GM13977 (cell line): ENCODE data around the gene ATAD3B.

ENCODE experiments used
- DNase-seq: peaks from one replicate; pipeline ENCODE4 v3.0.0; 2012; ENCODE audit warnings: low spot score
- in situ Hi-C: fragments of 300-500 bp; cut with MboI; formaldehyde crosslinking; loops from one replicate; pipeline ENCODE4 v1.12.0; 2022; ENCODE audit warnings: low sequenced_read_pairs, low pct_unique_long_range_greater_than_20kb, mixed read lengths, inconsistent platforms; ENCODE audit not compliant: unreplicated experiment
- TF ChIP-seq, protein P1 (sequence below): IDR thresholded peaks from 2 replicates; pipeline ENCODE4 v1.5.1; 2012; ENCODE audit warnings: mild to moderate bottlenecking, control low read depth; ENCODE audit not compliant: insufficient read depth; ENCODE audit errors: extremely low read depth, missing control alignments

Gene ATAD3B

DNA sequence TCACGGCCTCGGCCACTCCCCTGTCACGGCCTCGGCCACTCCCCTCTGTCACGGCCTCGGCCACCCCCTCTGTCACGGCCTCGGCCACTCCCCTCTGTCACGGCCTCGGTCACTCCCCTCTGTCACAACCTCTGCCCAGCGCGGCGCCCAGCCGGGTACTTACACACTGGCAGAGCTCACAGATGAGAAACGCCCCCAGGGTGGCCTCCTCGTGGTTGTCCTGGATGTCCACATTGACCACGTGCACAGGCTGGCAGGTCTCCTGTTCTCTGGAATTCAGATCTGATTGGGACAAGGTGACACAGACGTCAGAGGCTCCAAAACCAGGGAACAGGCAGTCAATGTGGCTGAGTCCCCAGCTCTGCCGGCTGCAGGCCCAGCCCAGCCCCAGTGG, 72.1 kb downstream of the ATAD3B start:
- in situ Hi-C loops, result no loop called here
- TF ChIP-seq, protein P1, sequence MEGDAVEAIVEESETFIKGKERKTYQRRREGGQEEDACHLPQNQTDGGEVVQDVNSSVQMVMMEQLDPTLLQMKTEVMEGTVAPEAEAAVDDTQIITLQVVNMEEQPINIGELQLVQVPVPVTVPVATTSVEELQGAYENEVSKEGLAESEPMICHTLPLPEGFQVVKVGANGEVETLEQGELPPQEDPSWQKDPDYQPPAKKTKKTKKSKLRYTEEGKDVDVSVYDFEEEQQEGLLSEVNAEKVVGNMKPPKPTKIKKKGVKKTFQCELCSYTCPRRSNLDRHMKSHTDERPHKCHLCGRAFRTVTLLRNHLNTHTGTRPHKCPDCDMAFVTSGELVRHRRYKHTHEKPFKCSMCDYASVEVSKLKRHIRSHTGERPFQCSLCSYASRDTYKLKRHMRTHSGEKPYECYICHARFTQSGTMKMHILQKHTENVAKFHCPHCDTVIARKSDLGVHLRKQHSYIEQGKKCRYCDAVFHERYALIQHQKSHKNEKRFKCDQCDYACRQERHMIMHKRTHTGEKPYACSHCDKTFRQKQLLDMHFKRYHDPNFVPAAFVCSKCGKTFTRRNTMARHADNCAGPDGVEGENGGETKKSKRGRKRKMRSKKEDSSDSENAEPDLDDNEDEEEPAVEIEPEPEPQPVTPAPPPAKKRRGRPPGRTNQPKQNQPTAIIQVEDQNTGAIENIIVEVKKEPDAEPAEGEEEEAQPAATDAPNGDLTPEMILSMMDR, result no peak
- no peak for DNase-seq

DNA sequence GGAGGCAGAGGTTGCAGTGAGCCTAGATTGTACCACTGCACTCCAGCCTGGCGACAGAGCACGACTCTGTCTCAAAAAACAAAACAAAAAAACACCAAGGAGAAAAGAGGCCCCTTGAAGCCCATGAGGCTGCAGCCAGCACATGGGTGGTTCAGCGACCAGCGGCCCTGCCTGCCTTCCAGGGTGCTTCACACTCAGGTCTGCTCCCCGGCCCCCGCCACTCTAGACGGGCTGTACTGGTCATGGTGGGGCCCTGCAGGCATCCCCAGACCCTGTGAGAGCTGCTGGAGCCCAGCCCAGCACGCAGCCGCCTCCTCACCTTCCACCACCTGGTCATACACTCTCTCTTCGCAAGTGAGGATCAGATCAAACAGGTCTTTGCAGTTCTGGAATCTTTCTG, 73.0 kb downstream of the ATAD3B start:
- DNase-seq, result no peak
- in situ Hi-C loops, result no loop called here
- TF ChIP-seq, protein P1, result no peak
